A549 (cell line): ENCODE data around the gene GJA4.

Source experiments
- CTCF ChIP-seq: fragments of >200 bp; sonication (Bioruptor Twin); formaldehyde crosslinking; IDR thresholded peaks from 3 replicates; pipeline ENCODE4 v1.5.1; 2016
- ESRRA ChIP-seq: fragments of 150-350 bp; IDR thresholded peaks from 2 replicates; pipeline ENCODE4 v1.6.1; 2014; ENCODE audit warnings: mild to moderate bottlenecking, low read length, borderline replicate concordance
- HOXA7 ChIP-seq: fragments of 250-450 bp; sonication (Bioruptor Pico); IDR thresholded peaks from 2 replicates; pipeline ENCODE4 v1.5.0; 2020; ENCODE audit warnings: mild to moderate bottlenecking, moderate library complexity
- JUNB ChIP-seq: fragments of >200 bp; sonication (Bioruptor Twin); formaldehyde crosslinking; IDR thresholded peaks from 2 replicates; pipeline ENCODE4 v1.6.1; 2016
- RFX5 ChIP-seq: fragments of 450-650 bp; IDR thresholded peaks from 2 replicates; pipeline ENCODE4 v1.7.1; 2014; ENCODE audit warnings: antibody characterized with exemption, mild to moderate bottlenecking, moderate library complexity
- ZFP36 ChIP-seq: fragments of 450-650 bp; IDR thresholded peaks from 2 replicates; pipeline ENCODE4 v1.6.1; 2014; ENCODE audit warnings: borderline replicate concordance; ENCODE audit not compliant: partially characterized antibody

- TF ChIP-seq ESRRA (no peak), ZFP36 (no peak), RFX5 (no peak), JUNB (no peak), CTCF (no peak), HOXA7 (CRISPR knock-in tag) (no peak)
These were observed 47.1 kb upstream of the GJA4 start for GRCh38 chr1:34745666-34746065.
